HG02642 (cell line): ENCODE results near the gene WNT7A.

ENCODE experiments used
- ATAC-seq: cut with Tn5 transposase; IDR thresholded peaks from one replicate; pipeline ENCODE4 v1.9.1; 2021; ENCODE audit warnings: mild to moderate bottlenecking; ENCODE audit not compliant: unreplicated experiment, poor library complexity

The WNT7A gene

DNA sequence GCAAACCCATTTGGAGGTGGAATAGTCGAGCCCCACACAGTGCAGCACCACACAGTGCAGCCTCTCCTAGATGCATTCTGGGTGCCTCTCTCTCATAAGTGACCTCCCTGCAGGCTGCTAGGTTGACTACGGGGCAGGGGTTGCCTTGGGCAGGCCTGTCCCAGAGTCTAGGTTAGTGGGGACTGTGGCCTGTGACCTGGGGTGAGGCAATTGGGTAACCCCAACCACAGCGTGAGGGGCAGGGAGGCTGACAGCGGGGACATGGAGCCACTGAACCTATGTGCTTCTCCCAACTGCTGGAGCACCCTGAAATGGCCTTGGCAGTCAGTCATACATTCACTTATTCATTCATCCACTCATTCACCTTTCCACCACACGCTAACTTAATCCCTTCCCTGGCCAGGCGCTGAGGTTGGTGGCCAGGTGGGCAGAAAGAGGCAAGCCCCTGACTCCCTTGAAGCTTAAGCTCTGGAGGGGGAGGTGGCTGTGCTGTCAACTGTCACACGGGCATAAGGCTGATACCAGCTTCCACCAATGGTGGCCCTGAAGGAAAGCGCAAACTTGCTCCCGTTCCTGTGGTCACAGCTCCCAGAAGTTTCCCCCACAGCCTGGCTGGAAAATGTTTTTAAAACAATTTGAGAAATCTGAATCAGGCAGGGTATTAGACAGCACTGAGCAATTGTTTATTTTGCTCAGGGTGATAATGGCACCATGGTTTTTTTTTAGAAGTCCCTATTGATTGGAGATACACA is 46.2 kb downstream of the WNT7A start:
- no peak for ATAC-seq

DNA sequence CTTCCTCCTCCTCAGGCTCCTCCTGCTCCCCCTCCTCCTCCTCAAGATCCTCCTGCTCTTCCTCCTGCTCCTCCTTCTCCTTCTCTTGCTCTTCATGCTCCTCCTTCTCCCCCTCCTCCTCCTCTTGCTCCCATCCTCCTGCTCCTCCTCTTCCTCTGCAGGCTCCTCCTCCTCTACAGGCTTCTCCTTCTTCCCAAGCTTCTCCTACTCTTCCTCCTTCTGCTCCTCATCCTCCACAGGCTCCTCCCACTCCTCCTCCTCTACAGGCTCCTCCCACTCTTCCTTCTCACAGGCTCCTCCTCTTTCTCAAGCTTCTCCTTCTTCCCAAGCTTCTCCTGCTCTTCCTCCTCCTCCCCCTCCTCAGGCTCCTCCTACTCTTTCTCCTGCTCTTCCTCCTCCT is 47.7 kb downstream of the WNT7A start:
- no peak for ATAC-seq

DNA sequence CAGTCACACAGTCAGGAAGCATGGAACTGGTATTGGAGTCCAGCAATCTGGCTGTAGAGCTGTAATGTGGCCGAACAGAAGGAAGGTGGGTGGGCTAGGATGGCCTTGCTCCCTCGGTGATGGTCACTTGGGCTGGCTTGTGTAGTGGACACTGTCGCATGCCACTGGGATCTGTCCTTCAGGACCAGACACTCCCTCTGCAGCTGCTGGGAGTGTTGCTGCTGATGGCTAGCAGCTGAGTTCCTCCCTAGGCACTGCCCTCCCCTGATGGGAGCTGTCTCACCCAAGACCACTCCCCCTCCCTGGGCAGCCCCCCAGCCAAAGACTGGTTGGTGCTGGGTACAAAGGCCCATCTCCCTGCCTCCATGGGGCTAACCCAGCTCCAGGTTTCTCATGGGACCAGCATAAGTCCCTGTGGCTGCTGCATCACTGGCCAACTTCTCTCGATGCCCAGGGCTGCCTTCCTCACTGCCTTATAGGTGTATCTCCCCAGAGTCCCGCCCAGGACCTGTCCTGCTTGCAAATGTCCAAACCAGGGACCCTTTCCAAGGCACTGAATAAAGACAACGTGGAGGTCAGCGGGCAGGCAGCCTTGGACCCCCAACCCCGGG is 48.4 kb downstream of the WNT7A start:
- no peak for ATAC-seq

GRCh38 chr3:13829311-13829710 is 50.6 kb downstream of the WNT7A start:
- ATAC-seq = no peak

- ATAC-seq = no peak
Observed at GRCh38 chr3:13828501-13829265, 51.2 kb downstream of the WNT7A start.

GRCh38 chr3:13827699-13828098 is 52.2 kb downstream of the WNT7A start:
- ATAC-seq = no peak

DNA sequence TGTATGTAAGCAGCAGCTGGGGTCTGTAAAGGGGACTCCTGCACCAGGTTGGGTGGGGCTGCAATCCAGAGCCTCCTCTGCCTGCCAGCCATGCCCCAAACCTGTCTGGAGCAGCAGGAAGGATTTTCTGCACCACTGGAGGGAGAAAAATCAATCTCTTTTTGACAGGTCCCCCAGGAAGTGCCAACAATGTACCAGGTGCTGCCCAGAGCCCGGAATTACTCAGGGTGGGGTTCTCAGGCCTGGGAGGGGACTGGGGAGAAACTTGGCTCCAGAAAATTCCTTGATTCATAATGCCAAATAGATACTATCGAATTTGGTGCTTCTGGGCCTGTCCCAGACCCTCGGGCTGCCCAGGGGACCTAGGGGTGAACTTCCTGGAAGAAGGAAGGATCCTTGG is 52.6 kb downstream of the WNT7A start:
- ATAC-seq = no peak

DNA sequence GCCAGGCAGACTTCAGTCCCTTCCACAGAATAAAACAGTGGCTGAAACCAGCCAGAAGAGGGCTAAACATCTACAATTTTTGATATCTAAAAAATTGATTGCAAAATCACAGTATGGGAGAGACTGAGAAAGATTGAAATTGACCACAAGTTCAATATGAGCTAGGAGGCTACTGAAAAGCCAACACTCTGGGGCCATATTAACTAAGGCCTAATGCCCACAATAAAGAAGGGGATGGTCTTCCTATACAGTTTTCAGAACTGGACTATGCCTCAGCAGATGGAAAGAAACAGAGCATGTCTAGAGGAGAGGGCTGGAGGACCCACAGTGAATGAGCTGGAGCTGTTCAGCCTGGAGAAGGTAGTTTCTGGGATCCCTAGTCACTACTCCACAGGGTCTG is 53.2 kb downstream of the WNT7A start:
- no peak for ATAC-seq

DNA sequence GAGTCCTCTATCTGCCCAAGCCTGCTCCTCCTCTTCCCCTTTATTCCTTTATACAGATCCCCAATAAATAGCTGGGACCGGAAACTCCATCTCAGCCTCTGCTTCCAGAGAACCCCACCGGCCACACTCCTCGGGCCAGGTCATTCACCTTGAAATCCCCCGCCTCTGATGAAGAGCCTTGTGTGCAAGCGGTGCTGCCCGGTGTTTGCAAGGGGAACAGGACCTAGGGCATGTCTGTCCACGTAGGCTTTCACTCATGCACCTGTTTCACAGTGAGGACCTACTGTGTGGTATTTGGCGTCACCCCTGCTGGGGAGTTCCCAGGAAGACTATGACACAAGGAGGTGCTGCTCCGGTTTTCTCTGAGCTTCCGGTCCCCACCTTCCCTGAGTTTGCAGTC is 54.0 kb downstream of the WNT7A start:
- no peak for ATAC-seq

GRCh38 chr3:13825311-13825579 is 54.6 kb downstream of the WNT7A start:
- ATAC-seq = no peak

- ATAC-seq = no peak
Observed at GRCh38 chr3:13824521-13825310, 55.2 kb downstream of the WNT7A start.

- no peak for ATAC-seq
Observed at GRCh38 chr3:13823692-13824091, 56.2 kb downstream of the WNT7A start.

- ATAC-seq = no peak
Observed at GRCh38 chr3:13822871-13823585, 56.8 kb downstream of the WNT7A start.

- no peak for ATAC-seq
Observed at GRCh38 chr3:13822042-13822441, 57.8 kb downstream of the WNT7A start.

- no peak for ATAC-seq
Observed at GRCh38 chr3:13821126-13821525, 58.7 kb downstream of the WNT7A start.

GRCh38 chr3:13818919-13819318 is 61.0 kb downstream of the WNT7A start:
- ATAC-seq = no peak

DNA sequence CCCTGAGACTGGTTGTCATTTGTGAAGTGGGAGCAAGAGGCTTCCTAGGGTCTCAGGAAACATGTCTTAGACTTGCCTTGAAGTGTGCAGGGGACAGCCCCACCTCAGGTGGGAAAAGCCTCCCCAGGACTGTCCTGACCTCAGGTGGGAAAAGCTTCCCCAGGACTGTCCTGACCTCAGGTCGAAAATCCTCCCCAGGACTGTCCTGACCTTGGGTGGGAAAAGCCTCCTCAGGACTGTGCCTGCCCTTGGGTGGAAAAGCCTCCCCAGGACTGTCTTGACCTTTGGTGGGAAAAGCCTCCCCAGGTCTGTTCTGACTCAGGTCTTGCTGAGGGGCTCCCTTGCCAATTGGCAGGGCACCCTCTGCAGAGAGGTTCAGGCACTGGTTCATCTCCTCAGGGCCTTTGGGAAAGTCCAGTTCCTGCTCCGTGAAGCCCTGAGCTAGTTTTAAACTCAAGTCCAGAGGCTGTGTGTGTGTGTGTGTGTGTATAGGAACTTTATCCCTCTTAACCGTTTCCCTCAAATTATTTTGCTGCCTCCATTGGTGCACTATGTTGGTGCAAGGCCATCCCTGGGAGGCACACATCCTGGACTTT is 64.7 kb downstream of the WNT7A start:
- ATAC-seq = no peak

GRCh38 chr3:13812034-13812471 is 67.8 kb downstream of the WNT7A start:
- ATAC-seq = no peak

GRCh38 chr3:13811614-13812013 is 68.3 kb downstream of the WNT7A start:
- ATAC-seq = no peak

GRCh38 chr3:13808550-13808949 is 71.3 kb downstream of the WNT7A start:
- no peak for ATAC-seq
